Measurements from ENCODE around the gene CCDC167.

CCDC167 gene

GRCh38 chr6:37499433-37500293 is at the start of gene CCDC167:
Gene CCDC167, minus strand, starts transcription at chr6:37499893. Its CDS starts 30 bp downstream, at chr6:37499863.
- DNase-seq (ENCODE audit: low spot score): peak; percentile 96

GRCh38 chr6:37549154-37549553 is 49.5 kb upstream of the CCDC167 start:
- DNase-seq (ENCODE audit: low spot score): no peak

- no peak for DNase-seq (ENCODE audit: low spot score)
Observed at GRCh38 chr6:37548067-37548674, 48.5 kb upstream of the CCDC167 start.

- DNase-seq (ENCODE audit: low spot score): no peak
Observed at GRCh38 chr6:37547564-37548061, 47.9 kb upstream of the CCDC167 start.

- DNase-seq (ENCODE audit: low spot score): no peak
Observed at GRCh38 chr6:37546141-37546871, 46.6 kb upstream of the CCDC167 start.

- DNase-seq (ENCODE audit: low spot score): no peak
Observed at GRCh38 chr6:37544530-37544929, 44.8 kb upstream of the CCDC167 start.

GRCh38 chr6:37543361-37543760 is 43.7 kb upstream of the CCDC167 start:
- DNase-seq (ENCODE audit: low spot score): no peak

GRCh38 chr6:37541346-37541745 is 41.7 kb upstream of the CCDC167 start:
- DNase-seq (ENCODE audit: low spot score): no peak

GRCh38 chr6:37540390-37540789 is 40.7 kb upstream of the CCDC167 start:
- no peak for DNase-seq (ENCODE audit: low spot score)

GRCh38 chr6:37540029-37540352 is 40.3 kb upstream of the CCDC167 start:
- no peak for DNase-seq (ENCODE audit: low spot score)

GRCh38 chr6:37539171-37540028 is 39.7 kb upstream of the CCDC167 start:
- DNase-seq (ENCODE audit: low spot score): no peak

- peak; percentile 39 for DNase-seq (ENCODE audit: low spot score)
Observed at GRCh38 chr6:37538107-37538506, 38.4 kb upstream of the CCDC167 start.

- DNase-seq (ENCODE audit: low spot score): no peak
Observed at GRCh38 chr6:37537548-37537947, 37.9 kb upstream of the CCDC167 start.

- DNase-seq (ENCODE audit: low spot score): no peak
Observed at GRCh38 chr6:37536491-37537190, 36.9 kb upstream of the CCDC167 start.

GRCh38 chr6:37535759-37536490 is 36.2 kb upstream of the CCDC167 start:
- no peak for DNase-seq (ENCODE audit: low spot score)

- DNase-seq (ENCODE audit: low spot score): no peak
Observed at GRCh38 chr6:37535428-37535758, 35.7 kb upstream of the CCDC167 start.

GRCh38 chr6:37534893-37535292 is 35.2 kb upstream of the CCDC167 start:
- DNase-seq (ENCODE audit: low spot score): no peak

- DNase-seq (ENCODE audit: low spot score): no peak
Observed at GRCh38 chr6:37532122-37532521, 32.4 kb upstream of the CCDC167 start.

GRCh38 chr6:37531437-37532036 is 31.8 kb upstream of the CCDC167 start:
- no peak for DNase-seq (ENCODE audit: low spot score)

GRCh38 chr6:37531026-37531425 is 31.3 kb upstream of the CCDC167 start:
- no peak for DNase-seq (ENCODE audit: low spot score)
